ENCODE measurements around the gene MICALL1. TPM values are rescaled to one million over a fixed set of nuclear protein-coding genes. Genes with fewer than 3 reads are reported as not detected.

Gene MICALL1
- total RNA-seq, 1 experiment from 2014 or later, result 27.6 TPM

- in situ Hi-C loops (cut with HindIII; ENCODE audit: low pct_unique_long_range_greater_than_20kb, low sequenced_read_pairs), result no loop called here
- DNase-seq (ENCODE audit: low read depth, low spot score), result no peak
Observed at GRCh38 chr22:37924386-37925065, 18.4 kb downstream of the MICALL1 start.

DNA sequence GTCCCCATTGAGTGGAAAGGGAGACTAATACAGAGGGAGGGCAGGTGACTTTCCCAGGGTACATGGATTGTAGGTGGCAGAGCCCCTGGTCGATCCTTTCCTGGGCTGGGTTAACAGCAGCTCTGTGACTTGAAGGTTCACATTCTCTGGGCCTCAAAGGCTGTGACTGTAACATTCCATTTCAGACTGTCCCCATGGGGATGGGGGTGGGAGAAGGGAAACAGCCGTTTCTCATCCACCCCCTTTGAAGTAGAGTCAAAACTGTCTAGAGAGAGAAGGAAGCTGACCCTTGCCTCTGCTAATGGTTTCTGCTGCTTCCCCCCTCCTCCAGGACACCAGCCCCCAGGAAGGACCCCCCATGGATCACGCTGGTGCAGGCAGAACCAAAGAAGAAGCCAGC lies 19.2 kb downstream of the MICALL1 start:
- no peak for DNase-seq (ENCODE audit: low read depth, low spot score)
- in situ Hi-C loops (cut with HindIII; ENCODE audit: low pct_unique_long_range_greater_than_20kb, low sequenced_read_pairs), result no loop called here

- in situ Hi-C loops (cut with HindIII; ENCODE audit: low pct_unique_long_range_greater_than_20kb, low sequenced_read_pairs), result no loop called here
- DNase-seq (ENCODE audit: low read depth, low spot score), result no peak
Observed at GRCh38 chr22:37925767-37926166, 19.7 kb downstream of the MICALL1 start.

GRCh38 chr22:37926358-37926757 lies 20.3 kb downstream of the MICALL1 start:
- no peak for DNase-seq (ENCODE audit: low read depth, low spot score)
- in situ Hi-C loops (cut with HindIII; ENCODE audit: low pct_unique_long_range_greater_than_20kb, low sequenced_read_pairs), result no loop called here

- in situ Hi-C loops (cut with HindIII; ENCODE audit: low pct_unique_long_range_greater_than_20kb, low sequenced_read_pairs), result no loop called here
- no peak for DNase-seq (ENCODE audit: low read depth, low spot score)
Observed at GRCh38 chr22:37926771-37927636, 20.9 kb downstream of the MICALL1 start.

DNA sequence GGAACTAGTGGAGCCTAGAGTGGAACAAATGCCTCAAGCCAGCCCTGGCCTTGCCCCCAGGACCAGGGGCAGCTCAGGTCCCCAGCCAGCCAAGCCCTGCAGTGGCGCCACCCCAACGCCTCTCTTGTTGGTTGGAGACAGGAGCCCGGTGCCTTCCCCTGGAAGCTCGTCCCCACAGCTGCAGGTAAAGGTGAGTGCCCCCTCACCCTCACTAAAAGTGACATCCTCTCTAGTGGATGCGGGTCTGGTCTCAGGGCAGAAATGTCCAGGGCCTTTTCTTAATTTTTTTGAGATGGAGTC lies 21.5 kb downstream of the MICALL1 start:
- in situ Hi-C loops (cut with HindIII; ENCODE audit: low pct_unique_long_range_greater_than_20kb, low sequenced_read_pairs), result no loop called here

GRCh38 chr22:37929390-37929789 lies 23.3 kb downstream of the MICALL1 start:
- in situ Hi-C loops (cut with HindIII; ENCODE audit: low pct_unique_long_range_greater_than_20kb, low sequenced_read_pairs), result no loop called here
- no peak for DNase-seq (ENCODE audit: low read depth, low spot score)

More for the DNA sequence above, 21.5 kb downstream of the MICALL1 start:
- DNase-seq (ENCODE audit: low read depth, low spot score), result no peak

DNA sequence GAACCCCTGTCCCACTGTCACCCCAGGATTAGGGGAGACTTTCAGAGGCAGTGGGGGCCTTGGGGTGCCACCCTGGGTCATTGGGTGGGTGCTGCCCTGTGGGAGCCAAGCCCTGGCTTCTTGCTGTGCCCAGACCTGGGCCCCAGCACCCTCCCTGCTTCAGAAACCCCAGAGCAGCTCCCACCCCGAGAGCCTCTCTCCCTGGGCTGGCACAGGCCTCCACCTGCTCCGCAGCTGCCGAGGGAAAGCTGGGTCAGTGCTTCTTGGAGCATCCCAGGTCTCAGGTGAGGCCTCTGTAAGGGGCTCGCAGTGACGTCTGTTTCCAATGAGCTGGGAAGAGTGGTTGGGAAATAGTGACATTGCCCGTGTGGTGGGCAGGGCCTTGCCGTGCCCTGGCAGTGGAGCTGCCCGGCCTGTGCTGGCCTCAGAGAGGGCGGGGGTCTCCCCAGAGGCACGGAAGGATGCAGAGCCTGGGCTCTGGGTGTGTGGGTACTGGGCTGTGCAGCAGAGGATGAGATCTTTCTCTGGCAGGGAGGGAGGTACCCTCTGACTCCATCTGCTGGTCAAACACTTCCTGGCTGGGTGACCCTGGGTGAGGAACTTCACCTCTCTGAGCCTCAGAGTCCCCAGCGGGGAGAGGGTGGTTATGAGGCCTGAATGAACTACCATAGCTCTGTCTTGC lies 24.3 kb downstream of the MICALL1 start:
- peak; percentile 51 for DNase-seq (ENCODE audit: low read depth, low spot score)
- in situ Hi-C loops (cut with HindIII; ENCODE audit: low pct_unique_long_range_greater_than_20kb, low sequenced_read_pairs), result no loop called here

- in situ Hi-C loops (cut with HindIII; ENCODE audit: low pct_unique_long_range_greater_than_20kb, low sequenced_read_pairs), result no loop called here
- no peak for DNase-seq (ENCODE audit: low read depth, low spot score)
Observed at GRCh38 chr22:37930952-37931440, 24.9 kb downstream of the MICALL1 start.

GRCh38 chr22:37931893-37932389 lies 25.8 kb downstream of the MICALL1 start:
- no peak for DNase-seq (ENCODE audit: low read depth, low spot score)
- in situ Hi-C loops (cut with HindIII; ENCODE audit: low pct_unique_long_range_greater_than_20kb, low sequenced_read_pairs), result no loop called here

DNA sequence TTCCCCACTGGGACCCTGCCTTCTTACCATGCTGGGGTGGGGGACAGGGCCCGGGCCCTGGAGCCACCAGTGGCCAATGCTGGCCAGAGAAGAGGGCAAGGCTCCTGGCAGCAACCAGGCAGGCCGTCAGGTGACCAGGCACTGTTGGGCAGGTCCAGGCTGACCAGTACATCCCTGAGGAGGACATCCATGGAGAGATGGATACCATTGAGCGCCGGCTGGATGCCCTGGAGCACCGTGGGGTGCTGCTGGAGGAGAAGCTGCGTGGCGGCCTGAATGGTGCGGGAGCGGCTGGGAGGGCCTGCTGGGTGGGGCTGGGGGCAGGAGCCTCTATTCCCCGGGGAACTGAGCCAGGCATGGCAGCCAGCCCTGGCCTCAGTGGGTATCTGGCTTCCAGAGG lies 26.3 kb downstream of the MICALL1 start:
- in situ Hi-C loops (cut with HindIII; ENCODE audit: low pct_unique_long_range_greater_than_20kb, low sequenced_read_pairs), result no loop called here
- DNase-seq (ENCODE audit: low read depth, low spot score), result no peak

GRCh38 chr22:37932821-37933578 lies 26.9 kb downstream of the MICALL1 start:
- no peak for DNase-seq (ENCODE audit: low read depth, low spot score)
- in situ Hi-C loops (cut with HindIII; ENCODE audit: low pct_unique_long_range_greater_than_20kb, low sequenced_read_pairs), result no loop called here

- in situ Hi-C loops (cut with HindIII; ENCODE audit: low pct_unique_long_range_greater_than_20kb, low sequenced_read_pairs), result no loop called here
- DNase-seq (ENCODE audit: low read depth, low spot score), result peak; percentile 93
Observed at GRCh38 chr22:37933711-37934376, 27.7 kb downstream of the MICALL1 start.

- in situ Hi-C loops (cut with HindIII; ENCODE audit: low pct_unique_long_range_greater_than_20kb, low sequenced_read_pairs), result no loop called here
- DNase-seq (ENCODE audit: low read depth, low spot score), result no peak
Observed at GRCh38 chr22:37940698-37941376, 34.7 kb downstream of the MICALL1 start.

GRCh38 chr22:37942133-37942532 lies 36.0 kb downstream of the MICALL1 start:
- in situ Hi-C loops (cut with HindIII; ENCODE audit: low pct_unique_long_range_greater_than_20kb, low sequenced_read_pairs), result no loop called here
- DNase-seq (ENCODE audit: low read depth, low spot score), result no peak

DNA sequence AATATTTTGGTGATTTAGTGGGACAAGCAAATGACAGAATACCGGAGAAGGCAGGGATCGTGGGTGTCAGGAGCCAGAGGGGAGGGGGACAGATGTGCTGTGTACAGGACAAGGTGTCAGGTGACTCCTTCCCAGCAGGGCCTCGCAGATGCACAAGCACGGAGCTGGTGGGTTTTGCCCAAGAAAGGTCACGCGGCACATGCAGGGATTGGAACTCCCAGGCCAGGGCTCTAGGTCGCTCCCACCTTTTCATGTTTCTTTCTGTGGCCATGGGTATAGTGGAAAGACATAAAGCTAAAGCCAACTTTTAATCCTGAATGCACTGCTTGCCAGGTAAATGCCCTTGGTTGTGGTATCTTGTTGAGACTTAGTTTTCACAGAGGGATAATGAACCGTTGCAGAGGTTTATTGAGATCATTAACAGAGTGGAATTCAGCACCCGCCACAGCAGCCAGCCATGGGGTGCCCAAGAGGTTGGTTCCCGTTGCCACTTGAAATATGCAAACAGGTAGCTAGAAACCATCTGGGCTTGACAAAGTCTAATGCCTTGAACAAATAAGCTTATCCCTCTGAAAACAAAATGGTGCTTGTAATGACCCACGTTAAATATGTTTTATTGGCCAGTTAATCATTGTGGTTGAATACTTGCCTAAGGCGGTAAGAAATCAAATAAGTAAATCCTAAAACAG lies 37.2 kb downstream of the MICALL1 start:
- DNase-seq (ENCODE audit: low read depth, low spot score), result no peak
- in situ Hi-C loops (cut with HindIII; ENCODE audit: low pct_unique_long_range_greater_than_20kb, low sequenced_read_pairs), result no loop called here
